Gastrocnemius medialis (tissue), 4 donors: ENCODE data around the gene FGG. TPM values are rescaled to one million over a fixed set of nuclear protein-coding genes. Genes with fewer than 3 reads are reported as not detected.

Source experiments
- ATAC-seq, 2 donors: fragments of 150-250 bp; one replicate each; pipeline ENCODE4 v1.9.1; 2016
- DNase-seq, 2 donors: peaks; one replicate each; pipeline ENCODE4 v3.0.0-alpha.2; 2019
- H3K27ac ChIP-seq, 4 donors: fragments of 200-600 bp; sonication (generic); 1 replicate in 1 of 4; 2 replicates in 3 of 4; pipeline ENCODE4 v1.5.1; 2016 to 2018; ENCODE audit warnings: mild to moderate bottlenecking in 2 of 4, moderate library complexity in 1 of 4
- H3K27me3 ChIP-seq, 3 donors: fragments of 200-600 bp; sonication (generic) in 2 of 3; 1 replicate in 1 of 3; 2 replicates in 2 of 3; pipeline versions ENCODE4 v1.5.1 to v1.6.0; 2016 to 2019; ENCODE audit warnings: mild to moderate bottlenecking in 1 of 3, moderate library complexity in 1 of 3
- H3K36me3 ChIP-seq, 2 donors: fragments of 200-600 bp; sonication (generic) in 1 of 2; one replicate each; pipeline ENCODE4 v1.5.1; 2017 to 2018
- H3K4me1 ChIP-seq, 2 donors: fragments of 200-600 bp; sonication (generic) in 1 of 2; one replicate each; pipeline ENCODE4 v1.5.1; 2016 to 2017; ENCODE audit warnings: mild to moderate bottlenecking in 2 of 2
- H3K4me3 ChIP-seq, 4 donors: fragments of 200-600 bp; sonication (generic) in 3 of 4; 1 replicate in 1 of 4; 2 replicates in 3 of 4; pipeline ENCODE4 v1.5.1; 2016 to 2019; ENCODE audit warnings: mild to moderate bottlenecking in 2 of 4
- H3K9me3 ChIP-seq, 3 donors: fragments of 200-600 bp; sonication (generic) in 2 of 3; 1 replicate in 1 of 3; 2 replicates in 2 of 3; pipeline ENCODE4 v1.5.1; 2016 to 2019
- POLR2A ChIP-seq, 2 donors: fragments of 450-650 bp; IDR thresholded peaks; one replicate each; pipeline ENCODE4 v1.6.1; 2017; ENCODE audit warnings: antibody characterized with exemption in 2 of 2, mild to moderate bottlenecking in 2 of 2, moderate library complexity in 2 of 2
- in situ Hi-C, 4 donors: fragments of 200-750 bp; cut with MboI; loops; one replicate each; pipeline versions ENCODE4 v1.15.0 to v1.8.0; 2017; ENCODE audit warnings: low sequenced_read_pairs in 4 of 4
- intact Hi-C: fragments of 100-400 bp; cut with DNase I; formaldehyde crosslinking; loops from one replicate; pipeline ENCODE4 v1.15.1; 2023; ENCODE audit warnings: low total_unique reads
- total RNA-seq, 4 donors: library from RNA; depleted of rRNA; stranded (reverse); fragments of >200 nt; gene quantifications; one replicate each; pipeline versions ENCODE4 v1.1.0 to v1.2.3, GENCODE V29; 2016
- TF ChIP-seq, protein P1 (sequence below), 5 experiments: fragments of 450-650 bp in 3 of 5; fragments of 200-600 bp in 2 of 5; sonication (generic) in 2 of 5; IDR thresholded peaks in 4 of 5; conservative IDR thresholded peaks in 1 of 5; 1 replicate in 4 of 5; 2 replicates in 1 of 5; pipeline ENCODE4 v1.5.1; 2016 to 2019; ENCODE audit warnings: antibody characterized with exemption in 5 of 5, mild to moderate bottlenecking in 3 of 5, moderate library complexity in 3 of 5

Gene FGG
- total RNA-seq, 4 donors from 2014 or later: 21.0 to 44.3 TPM; not detected in 2

GRCh38 chr4:154559494-154560418 is 52.7 kb downstream of the FGG start:
- Histone ChIP-seq H3K4me3 (no peak overlapping the region), H3K36me3 (no peaks in the 10 kb centered on the region), H3K27me3 (no peaks in the 10 kb centered on the region), H3K9me3 (no peaks in the 10 kb centered on the region), H3K27ac (no peak overlapping the region), H3K4me1 (no peaks in the 10 kb centered on the region)
- ATAC-seq (no peak), DNase-seq (no peak)
- intact Hi-C loops: no loop called here
- in situ Hi-C loops: loop anchor here in 3 of 4 donors (10.0 to 25.0 kb wide), 2 partner anchors 803 to 815 kb away; partner anchors contain the start of gene MAP9 (in 2 of the 3)
- no peak for TF ChIP-seq POLR2A (IDR thresholded peaks at IDR 0.05)
- TF ChIP-seq, protein P1, sequence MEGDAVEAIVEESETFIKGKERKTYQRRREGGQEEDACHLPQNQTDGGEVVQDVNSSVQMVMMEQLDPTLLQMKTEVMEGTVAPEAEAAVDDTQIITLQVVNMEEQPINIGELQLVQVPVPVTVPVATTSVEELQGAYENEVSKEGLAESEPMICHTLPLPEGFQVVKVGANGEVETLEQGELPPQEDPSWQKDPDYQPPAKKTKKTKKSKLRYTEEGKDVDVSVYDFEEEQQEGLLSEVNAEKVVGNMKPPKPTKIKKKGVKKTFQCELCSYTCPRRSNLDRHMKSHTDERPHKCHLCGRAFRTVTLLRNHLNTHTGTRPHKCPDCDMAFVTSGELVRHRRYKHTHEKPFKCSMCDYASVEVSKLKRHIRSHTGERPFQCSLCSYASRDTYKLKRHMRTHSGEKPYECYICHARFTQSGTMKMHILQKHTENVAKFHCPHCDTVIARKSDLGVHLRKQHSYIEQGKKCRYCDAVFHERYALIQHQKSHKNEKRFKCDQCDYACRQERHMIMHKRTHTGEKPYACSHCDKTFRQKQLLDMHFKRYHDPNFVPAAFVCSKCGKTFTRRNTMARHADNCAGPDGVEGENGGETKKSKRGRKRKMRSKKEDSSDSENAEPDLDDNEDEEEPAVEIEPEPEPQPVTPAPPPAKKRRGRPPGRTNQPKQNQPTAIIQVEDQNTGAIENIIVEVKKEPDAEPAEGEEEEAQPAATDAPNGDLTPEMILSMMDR (IDR thresholded peaks at IDR 0.05 in 4 of 5, conservative IDR thresholded peaks at IDR 0.05 in 1 of 5): no peak

DNA sequence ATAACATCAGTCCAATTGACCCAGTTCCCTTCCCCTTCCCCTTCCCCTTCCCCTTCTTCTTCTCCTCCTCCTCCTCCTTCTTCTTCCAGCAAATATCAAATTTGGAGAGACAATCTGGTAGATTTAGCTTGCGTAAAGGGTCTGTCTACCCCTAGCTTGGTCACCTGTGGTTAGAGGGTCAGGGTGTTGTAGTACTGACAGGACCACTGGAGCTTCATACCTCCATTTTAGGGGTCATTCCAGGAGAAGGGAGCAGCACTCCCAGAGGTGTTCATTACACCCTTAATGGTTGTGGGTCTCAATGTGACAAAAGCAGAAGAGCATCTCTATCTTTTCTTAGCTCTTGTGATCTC is 53.3 kb downstream of the FGG start:
- DNase-seq (no peak), ATAC-seq (no peak)
- in situ Hi-C loops (loop anchor here in 3 of 4 donors (10.0 to 25.0 kb wide), 2 partner anchors 803 to 816 kb away; partner anchors contain the start of gene MAP9 (in 2 of the 3)), intact Hi-C loops (no loop called here)
- no peak overlapping the region for H3K4me3 ChIP-seq
- H3K27me3 ChIP-seq: no peaks in the 10 kb centered on the region
- H3K36me3 ChIP-seq: no peaks in the 10 kb centered on the region
- no peaks in the 10 kb centered on the region for H3K4me1 ChIP-seq
- H3K27ac ChIP-seq: no peak overlapping the region
- TF ChIP-seq POLR2A (IDR thresholded peaks at IDR 0.05): no peak
- TF ChIP-seq, protein P1 (IDR thresholded peaks at IDR 0.05 in 4 of 5, conservative IDR thresholded peaks at IDR 0.05 in 1 of 5): no peak
- no peaks in the 10 kb centered on the region for H3K9me3 ChIP-seq

Other genes with a start within 250 kb of the FGG start
- under 1 TPM; under 0.01 to 0.18 (median 0.04) TPM for gene DCHS2, start 120.9 kb downstream of the FGG start, total RNA-seq
- gene PLRG1, start 62.3 kb downstream of the FGG start, total RNA-seq: 10 to 100 TPM; 30.7 to 41.3 (median 35.4) TPM
- 10 to 100 TPM in 2 of 4 donors, not detected in 2; 17.9 to 40.2 TPM for gene FGB, start 49.6 kb downstream of the FGG start, total RNA-seq
- gene FGA, start 21.9 kb downstream of the FGG start, total RNA-seq: 10 to 100 TPM in 2 of 4 donors, not detected in 2; 22.2 to 49.0 TPM
- gene LRAT, start 131.3 kb upstream of the FGG start, total RNA-seq: not detected
- gene RBM46, start 168.6 kb upstream of the FGG start, total RNA-seq: not detected